NCI-H460 (cell line): ENCODE measurements around the gene WBP2. TPM values are rescaled to one million over a fixed set of nuclear protein-coding genes. Genes with fewer than 3 reads are reported as not detected.

Experiments
- DNase-seq: peaks from one replicate; pipeline ENCODE4 v3.0.0-alpha.2; 2016; ENCODE audit warnings: low read depth; ENCODE audit errors: extremely low read depth
- polyA plus RNA-seq: library from polyadenylated mRNA; depleted of rRNA; stranded (reverse); fragments of >200 nt; gene quantifications from 2 replicates; pipeline ENCODE4 v1.2.3, GENCODE V29; 2014; cell fraction: nucleus; rRNA removed
- total RNA-seq: library from RNA; depleted of rRNA; stranded (reverse); fragments of >200 nt; shearing (Covaris generic); gene quantifications from 2 replicates; pipeline ENCODE4 v1.2.3, GENCODE V29; 2014; rRNA removed

The WBP2 gene
- 32.0 and 36.7 TPM in 2 replicates for total RNA-seq
- polyA plus RNA-seq: 16.1 and 18.5 TPM in 2 replicates

DNA sequence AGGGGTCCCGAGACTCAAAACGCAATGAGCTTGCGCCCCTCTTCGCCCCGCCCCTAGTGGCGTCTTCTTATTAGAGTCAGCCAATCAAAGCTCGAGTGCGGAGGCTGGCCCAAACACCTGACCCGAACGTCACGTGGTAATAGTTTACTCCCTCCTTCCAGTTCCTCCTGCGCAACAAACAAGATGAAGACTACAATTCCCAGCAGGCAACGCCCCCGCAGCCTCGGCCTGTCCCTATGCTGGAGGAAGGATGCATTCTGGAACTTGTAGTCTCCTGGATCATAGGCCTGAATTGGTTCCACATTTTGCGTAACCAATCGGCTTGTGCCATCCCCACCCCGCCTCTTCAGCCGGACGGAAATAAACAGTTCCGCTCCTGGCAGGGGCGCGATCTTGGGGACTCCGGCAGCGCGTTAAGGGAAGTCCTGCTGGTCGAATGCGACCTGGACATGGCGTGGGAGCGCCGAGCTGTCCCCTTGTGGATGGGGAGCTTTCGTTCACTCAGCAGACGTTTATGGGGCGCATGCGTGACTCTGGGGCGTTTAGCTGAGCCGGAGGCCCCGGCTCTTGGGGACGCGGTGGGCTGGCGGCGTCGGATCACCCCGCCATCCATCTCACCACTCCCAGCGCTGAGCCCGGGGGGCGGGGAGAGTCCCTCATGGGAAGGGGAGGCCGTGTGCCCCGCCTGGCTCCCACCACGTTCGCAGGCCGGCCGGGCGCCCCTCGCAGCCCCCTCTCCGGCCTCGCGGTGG is at the start of gene WBP2:
WBP2 (minus strand) TSS at position 26 of the 752 bp plus-strand sequence. CDS start 38 bp downstream, outside the sequence.
- DNase-seq: peak; percentile 100

DNA sequence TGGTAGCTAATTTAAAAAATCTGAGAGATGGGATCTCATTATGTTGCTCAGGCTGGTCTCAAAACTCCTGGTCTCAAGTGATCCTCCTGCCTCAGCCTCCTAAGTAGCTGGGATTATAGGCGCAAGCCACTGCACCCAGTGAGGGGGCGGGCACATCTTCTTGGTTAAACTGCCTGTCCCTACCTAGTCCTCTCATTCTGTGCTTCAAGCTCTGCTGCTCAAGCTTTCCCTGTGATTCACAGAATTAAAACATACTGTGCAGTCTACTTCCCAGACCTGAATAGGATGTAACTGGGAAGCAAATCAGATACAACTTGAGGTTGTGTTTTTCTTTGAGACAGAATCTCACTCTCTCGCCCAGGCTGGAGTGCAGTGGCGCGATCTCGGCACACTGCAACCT is 47.3 kb upstream of the WBP2 start:
- DNase-seq: no peak

DNA sequence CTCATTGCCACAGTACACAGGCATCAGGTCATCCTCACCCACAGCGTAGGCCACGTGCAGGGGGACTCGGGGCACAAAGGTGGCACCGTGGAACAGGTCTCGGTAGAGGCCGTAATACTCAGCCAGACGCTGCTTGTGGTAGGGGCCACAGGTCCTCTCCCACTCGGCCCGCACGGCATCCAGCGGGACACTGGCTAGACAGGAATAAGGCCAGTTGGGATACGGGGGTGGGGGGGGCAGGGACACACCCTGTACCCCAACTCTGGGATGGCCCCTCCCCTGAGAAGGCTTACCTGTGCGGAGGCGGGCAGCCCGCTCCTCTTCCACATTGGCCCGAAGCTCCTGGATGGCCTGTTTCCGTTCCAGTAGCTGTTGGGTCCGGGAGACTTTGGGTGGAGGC is 46.6 kb upstream of the WBP2 start:
- no peak for DNase-seq

DNA sequence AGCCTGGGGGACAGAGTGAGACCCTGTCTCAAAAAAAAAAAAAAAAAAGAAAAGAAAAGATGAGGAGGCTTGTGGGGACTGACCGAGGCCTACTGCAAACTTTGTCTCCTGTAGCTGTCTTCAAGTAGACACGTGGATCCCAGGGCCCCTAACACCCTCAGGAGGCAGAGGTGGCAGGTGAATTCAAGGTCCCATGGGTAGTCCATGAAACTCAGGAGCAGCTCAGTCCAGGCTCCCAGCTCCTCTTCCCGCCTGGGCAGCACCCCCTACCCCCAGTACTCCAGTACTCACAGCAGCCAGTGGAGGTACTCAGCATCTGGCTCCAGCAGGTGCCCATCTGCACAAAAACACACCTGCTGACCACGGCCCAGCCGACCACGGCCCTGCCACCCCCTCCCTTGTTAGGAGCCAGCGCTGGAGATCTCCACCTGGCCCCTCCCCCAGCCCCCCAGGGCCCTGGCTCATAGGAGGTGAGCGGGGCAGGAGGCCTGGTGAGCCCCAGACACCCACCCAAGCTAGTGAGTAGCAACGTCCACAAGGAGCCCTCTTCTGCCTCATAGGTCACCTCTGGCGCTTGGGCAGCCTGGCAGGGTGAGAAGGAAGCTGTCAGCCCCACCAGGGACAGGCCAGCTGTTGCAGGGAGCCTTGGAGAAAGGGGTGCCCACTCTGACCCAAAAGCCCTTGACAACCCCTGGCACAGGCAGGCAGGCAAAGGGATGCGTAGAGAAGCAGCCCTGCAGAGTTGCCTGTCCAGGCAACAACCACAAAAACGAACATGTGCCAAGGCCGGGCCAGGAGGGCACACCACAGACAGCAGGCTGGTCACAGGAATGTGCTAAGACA is 45.8 kb upstream of the WBP2 start:
- no peak for DNase-seq

DNA sequence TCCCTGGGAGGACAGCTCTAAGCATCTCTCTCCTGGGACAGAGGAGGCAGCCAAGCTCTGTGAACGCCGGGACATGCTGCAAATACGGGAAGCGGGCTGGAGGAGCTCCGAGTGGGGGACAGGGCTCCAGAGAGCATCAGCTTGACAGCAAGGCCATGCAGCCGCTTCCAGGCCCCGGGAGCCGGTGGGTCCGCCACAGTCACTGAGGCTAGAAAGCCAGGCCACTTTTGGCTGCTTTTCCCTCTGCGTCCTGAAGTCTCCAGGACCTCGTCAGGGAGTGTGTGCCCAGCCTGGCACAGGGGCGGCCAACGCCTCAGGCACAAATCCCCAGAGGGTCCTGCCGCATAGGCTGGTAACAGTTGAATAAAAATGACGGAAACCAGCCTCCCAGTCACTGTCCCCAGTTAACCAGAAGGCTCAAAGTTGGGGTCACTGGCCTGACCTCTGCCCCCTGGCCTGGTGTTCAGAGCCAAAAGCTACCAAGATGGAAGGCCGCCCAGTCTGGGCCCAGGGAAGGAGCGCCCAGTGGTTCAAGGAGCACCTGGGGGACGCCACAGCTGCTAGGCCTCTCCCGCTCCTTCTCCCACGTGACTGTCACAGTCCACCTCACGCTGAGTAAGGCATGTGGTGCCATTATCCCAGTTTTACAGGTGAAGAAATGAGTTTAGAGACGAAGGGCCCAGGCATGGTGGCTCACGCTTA is 44.8 kb upstream of the WBP2 start:
- DNase-seq: no peak

DNA sequence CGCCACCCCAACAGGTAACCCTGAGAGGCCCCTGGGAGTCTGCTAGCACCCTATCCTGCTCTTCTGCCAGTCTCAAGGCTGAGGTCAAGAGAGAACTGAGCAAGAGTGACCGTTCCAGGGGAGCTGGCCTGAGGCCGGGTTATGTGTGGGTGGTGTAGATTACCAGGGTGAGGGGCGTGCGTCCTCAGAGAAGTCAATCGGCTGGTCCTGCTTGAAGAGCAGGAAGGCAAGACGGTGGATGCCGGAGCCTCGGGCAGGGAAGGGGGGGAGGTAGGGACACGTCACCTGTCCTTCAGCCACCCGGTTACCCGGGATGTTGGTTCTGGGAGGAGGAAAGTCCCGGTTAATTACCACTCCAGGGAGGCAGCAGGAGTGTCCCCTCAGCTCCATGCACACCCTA is 44.2 kb upstream of the WBP2 start:
- DNase-seq: no peak

DNA sequence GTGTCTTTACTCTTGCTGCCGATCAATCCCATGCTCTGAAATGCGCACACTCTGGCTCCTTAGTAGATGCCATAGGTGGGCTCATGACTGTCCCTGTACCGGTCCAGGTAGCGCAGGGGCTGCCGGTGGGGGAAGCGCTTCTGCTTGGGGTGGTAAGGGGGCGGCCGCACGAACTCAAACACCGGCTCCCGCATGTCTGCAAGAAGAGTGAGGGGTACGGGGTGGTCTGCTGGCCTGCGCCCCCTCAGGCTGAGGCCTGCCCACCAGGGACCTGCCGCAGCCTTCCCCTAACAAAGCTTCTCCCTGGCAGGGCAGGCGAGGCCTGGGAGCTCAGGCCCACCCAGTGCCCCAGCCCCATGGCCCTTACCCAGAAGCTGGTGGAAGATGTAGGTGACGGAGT is 43.7 kb upstream of the WBP2 start:
- DNase-seq: no peak

DNA sequence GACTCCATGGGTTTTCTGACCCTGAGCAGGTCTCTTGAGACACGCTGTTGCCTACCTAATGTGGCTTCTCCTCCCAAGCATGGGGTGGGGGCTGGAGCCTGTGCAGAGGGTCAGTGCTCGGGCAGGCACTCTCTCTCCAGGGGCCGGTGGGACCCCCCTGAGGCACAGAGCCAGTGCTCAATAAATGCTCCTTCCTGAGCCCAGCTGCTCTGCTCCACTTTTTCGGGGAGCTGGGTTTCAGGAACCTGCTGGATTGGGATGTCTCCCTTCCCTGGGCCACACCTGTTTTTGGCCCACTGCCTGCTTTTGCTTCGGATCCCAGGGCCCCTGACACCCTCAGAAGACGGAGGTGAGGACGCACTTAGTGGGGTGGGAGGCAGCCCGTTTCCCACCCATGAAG is 42.9 kb upstream of the WBP2 start:
- DNase-seq: no peak

DNA sequence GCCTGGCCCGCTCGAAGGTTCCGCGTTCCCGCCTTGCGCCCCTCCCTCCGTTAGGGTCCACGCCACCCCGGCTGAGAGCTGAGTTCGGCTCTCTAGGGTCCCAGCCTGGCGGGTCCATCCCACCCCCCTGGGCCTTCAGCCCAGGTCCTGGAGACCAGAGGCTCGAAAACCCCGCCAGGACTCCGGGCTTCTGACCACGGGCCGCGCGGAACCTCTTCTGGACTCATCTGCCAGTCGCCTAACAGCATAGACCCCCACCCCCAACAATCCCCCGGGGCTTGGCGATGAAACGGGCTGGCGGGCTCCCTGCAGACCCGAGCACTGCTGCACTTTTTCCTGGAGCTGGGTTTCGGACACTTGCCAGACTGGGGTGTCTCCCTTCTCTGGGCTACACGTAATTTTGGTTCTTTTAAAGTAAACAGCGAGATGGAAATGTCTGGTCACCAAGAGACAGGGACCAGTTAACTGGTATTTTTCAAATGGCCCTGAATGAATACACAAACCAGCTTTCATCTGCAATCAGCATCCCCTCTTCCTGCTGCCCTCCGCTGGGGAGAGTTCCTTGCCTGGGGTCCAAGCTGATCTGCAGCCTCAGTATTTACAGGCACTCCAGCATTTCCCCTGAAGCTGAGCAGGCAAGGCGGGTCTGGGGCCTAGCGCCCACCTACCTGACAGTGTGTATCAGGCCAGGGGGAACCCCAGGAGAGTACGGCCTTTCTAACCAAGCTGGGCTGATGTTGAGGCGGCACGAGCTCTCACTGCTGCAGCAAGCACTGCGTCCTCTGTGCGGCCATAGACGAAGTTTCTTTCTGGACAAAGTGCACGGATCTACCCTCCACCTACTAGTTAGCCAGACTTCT is 42.3 kb upstream of the WBP2 start:
- DNase-seq: no peak

DNA sequence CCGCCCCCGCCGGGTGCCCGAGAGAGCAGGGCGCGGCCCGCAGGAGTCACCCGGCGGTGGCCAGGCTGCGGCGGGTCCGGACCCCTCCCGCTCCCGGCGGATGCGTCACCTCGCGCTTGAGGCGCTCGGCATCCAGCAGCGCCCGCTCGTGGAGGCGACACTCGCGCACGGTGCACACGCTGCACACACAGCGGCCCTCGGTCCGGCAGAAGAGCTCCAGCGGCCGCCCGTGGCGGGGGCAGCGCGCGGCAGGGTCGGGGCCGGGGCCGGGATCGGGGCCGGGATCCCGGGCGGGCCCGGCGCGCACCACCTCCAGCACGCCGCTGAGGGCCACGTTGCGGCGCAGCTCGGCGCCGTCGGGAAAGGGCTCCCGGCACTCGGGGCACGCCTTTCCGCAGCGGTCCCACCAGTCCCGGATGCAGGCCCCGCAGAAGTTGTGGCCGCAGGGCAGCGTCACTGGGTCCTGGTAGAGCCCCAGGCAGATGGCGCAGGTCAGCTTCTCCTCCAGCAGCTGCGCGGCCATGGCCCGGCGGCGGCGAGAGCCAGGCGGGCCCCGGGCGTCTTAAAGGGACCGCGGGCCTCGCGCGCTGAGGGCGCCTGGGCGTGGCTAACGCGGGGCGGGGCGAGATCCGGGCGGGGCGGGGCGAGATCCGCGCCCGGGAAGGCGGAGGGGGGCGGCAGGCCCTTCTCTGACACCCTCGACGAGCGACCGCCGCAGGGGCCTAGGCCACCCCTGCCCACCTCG is 41.5 kb upstream of the WBP2 start, which contains the start of gene TRIM65:
TRIM65 (minus strand) TSS at position 537 of the 745 bp plus-strand sequence; CDS start at position 523, 14 bp downstream.
- DNase-seq: peak; percentile 72

DNA sequence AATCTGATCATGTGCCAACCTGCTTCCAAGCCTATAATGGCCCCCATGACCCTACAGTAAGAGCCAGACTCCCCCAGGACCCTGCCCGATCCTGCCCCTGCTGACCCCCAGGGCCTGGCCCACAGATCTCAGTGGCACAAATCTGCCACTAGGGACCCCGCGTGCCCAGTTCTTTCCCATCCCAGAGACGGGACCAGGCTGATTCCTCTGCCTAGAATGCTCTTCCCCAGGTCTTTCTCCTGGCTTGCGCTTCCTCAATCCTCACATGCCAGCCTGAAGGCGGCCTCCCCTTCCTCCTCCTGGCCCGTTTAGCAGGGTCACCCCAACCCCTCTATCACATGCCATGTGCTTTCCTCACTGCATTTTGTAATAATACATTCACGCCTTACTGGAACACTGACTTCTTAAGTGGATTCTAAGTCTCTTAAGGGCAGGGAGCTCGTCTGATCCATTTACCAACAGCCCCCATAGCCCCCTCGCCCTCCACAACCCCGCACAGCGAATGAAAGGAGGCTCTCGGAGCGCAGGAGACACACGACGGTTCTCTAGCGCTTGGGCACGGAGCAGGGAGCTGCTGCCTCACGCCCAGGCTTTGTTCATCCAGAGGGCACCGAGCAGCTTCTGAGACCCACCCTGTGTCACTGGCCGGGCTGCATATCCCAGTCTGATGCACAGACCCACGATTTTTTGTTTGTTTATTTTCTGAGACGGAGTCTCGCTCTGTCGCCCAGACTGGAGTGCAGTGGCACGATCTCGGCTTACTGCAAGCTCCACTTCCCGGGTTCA is 40.4 kb upstream of the WBP2 start:
- peak; percentile 26 for DNase-seq

DNA sequence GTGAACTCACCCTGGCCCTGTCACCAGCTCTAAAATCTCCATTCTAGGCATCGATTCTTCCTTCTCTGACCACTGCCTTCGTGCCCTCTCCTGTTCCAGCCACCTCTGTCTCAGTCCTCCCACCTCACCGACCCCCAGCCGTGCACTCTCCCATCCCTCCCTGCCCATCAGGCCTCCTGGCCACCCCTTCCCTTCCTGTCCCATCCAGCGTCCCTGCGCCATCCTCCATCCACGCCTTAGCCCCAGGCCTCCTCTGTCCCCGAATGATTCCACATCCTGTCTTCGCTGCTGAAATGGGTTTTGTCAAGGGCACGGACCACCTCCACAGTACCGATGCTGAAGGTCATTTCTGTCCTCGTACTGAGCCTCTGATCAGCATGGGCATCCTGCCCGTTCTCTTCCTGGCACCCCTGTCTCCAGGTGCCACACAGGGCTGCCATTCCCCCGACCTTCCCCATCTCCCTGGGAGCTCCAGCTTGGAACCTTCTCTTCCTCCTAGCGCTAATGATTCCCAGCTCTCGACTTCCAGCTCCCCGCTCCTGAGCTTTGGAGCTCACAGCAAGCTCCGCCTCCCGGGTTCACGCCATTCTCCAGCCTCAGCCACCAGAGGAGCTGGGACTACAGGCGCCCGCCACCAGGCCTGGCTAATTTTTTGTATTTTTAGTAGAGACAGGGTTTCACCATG is 39.1 kb upstream of the WBP2 start:
- DNase-seq: no peak

DNA sequence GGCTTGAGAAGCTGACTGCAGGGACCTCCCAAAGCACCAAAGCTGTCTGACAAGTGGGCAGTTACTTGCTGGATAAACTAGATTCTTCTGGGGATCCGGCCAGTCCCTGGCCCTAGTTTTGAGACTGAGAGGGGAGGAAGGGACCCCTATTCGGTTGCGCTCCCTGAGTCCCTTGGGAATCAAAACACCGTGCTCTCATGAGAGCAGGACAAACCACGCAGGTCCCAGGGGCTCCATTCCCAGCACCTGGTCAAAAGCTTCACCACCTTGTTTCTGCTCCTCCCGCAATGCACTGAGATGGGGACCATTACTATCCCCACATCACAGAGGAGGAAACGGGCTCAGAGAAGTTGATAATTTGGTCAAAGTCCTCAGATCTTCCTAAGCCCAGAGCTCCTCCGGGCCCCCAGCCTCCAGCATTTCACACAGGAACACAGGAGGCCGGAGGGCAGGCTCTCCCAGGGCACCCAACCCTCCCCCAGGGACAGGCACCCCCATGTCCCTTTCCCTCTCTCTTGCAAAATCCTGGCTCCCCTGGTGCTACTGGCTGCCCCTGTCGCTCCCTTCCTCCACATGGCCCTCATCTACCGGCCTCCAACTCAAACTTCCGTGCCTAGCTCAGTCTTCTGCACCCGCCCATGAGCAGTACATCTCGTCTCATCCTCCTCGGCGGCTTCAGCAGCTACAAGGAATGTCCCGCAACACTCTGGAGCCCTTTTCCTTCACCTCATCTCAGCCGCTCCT is 38.3 kb upstream of the WBP2 start:
- no peak for DNase-seq

DNA sequence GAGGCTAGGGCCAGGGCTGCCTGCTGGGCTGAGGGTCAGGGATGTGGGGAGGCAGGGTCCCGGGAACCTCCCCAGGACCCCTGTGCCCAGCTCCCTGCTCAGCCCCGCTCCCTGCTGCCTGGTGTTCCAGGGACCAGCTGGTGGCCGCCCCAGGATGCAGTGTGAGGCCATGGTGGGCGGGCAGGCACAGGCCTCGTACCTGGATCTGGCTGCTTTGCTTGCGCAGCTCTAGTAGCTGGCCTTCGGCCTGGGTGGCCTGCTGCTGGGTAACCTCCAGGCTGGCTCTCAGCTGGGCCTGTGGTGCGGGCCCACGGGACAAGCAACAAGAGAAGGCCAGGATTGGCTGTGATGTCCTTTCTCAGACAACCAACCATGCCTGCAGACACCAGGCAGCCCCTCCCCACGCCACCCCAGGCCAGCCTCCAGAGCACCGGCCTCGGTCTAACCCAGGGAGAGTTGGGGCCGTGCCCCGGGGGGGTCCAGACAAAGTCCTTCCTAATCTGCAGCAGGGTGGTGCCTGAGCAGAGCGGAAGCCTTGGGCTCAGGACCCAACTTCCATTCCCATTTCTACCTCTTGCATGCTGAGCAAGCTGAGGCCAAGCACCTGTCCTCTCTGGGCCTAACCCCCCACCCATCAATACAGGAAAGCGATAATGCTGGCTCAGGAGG is 37.6 kb upstream of the WBP2 start:
- no peak for DNase-seq

DNA sequence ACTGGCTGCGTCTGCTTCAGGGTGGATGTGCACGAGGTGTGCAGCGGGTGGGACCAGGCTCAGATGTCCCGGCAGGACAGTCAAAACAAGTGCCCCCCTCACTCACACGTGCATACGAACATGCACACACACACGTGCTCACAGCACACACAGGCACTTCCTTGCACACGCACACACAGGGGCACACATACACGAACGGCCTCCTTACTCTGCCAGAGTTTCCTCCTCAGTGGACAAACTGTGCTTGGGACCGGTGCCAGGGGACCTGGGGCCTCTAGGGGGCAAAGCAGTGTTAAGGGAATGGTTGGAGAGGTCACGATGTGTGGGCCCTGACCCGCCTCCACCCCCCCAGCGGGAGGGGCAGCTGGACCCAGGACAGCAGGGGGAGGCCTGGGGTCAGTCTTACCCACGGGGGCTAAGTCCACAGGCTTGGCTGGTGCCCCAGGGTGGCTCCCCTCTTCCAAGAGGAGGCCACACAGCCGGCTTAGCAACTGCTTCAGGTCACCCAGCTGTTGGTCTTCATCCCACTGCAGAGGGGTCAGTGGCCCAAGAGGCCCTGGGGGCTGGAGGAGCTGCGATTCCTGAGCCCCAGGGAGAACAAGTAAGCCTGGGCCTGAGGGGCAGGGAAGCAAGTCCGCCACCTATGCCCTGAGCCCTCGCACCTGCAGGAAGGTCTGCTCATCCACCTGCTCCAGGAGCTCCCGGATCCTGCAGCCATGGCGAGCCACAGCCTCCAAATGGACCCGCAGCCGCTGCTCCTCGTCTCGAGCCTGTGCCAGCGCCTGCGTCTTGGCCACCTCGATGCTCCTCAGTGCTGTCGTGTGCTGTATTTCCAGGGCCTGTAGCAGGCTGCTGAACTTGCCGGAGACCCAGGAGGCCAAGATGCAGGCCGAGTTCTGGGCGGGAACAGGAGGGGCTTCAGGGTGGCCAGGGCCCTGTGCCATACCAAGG is 36.7 kb upstream of the WBP2 start:
- DNase-seq: no peak
